Natural killer cell (primary cell): Measurements from ENCODE around the gene PAMR1. TPM values are rescaled to one million over a fixed set of nuclear protein-coding genes. Genes with fewer than 3 reads are reported as not detected.

Source experiments
- ATAC-seq, 3 donors: fragments of 150-1000 bp in 2 of 3; fragments of 200-7000 bp in 1 of 3; cut with Tn5 transposase; 1 replicate in 1 of 3; 2 replicates in 2 of 3; pipeline ENCODE4 v1.10.0; 2021; ENCODE audit warnings: mild to moderate bottlenecking in 2 of 3, moderate library complexity in 2 of 3
- DNase-seq, 2 donors: peaks; one replicate each; pipeline versions ENCODE4 v3.0.0 to v3.0.0-alpha.2; 2013 to 2021; ENCODE audit warnings: mixed read lengths in 1 of 2
- H3K27ac ChIP-seq: one replicate; pipeline ENCODE4 v1.5.1; 2013; ENCODE audit warnings: mild to moderate bottlenecking, low read length
- H3K27me3 ChIP-seq: one replicate; pipeline ENCODE4 v1.6.1; 2013; ENCODE audit warnings: low read length; ENCODE audit not compliant: control insufficient read depth, insufficient read depth
- H3K36me3 ChIP-seq: one replicate; pipeline ENCODE4 v1.6.1; 2013; ENCODE audit warnings: low read length; ENCODE audit not compliant: control insufficient read depth, insufficient read depth
- H3K4me1 ChIP-seq: one replicate; pipeline ENCODE4 v1.6.1; 2013; ENCODE audit warnings: low read length; ENCODE audit not compliant: control insufficient read depth, insufficient read depth
- H3K4me3 ChIP-seq: one replicate; pipeline ENCODE4 v1.5.1; 2013; ENCODE audit warnings: low read length
- H3K9me3 ChIP-seq: one replicate; pipeline ENCODE4 v1.6.1; 2013; ENCODE audit warnings: low read length; ENCODE audit not compliant: control insufficient read depth, insufficient read depth
- H3K27ac Mint-ChIP-seq, 2 donors: one replicate each; pipeline ENCODE4 v1.8.0; 2022; ENCODE audit warnings: mild to moderate bottlenecking in 2 of 2, mixed read lengths in 2 of 2, moderate library complexity in 1 of 2
- H3K27me3 Mint-ChIP-seq, 2 donors: one replicate each; pipeline ENCODE4 v1.8.0; 2022; ENCODE audit warnings: low read depth in 2 of 2, mixed read lengths in 2 of 2
- H3K36me3 Mint-ChIP-seq: one replicate; pipeline ENCODE4 v1.8.0; 2022; ENCODE audit warnings: mixed read lengths
- H3K4me1 Mint-ChIP-seq, 2 donors: one replicate each; pipeline ENCODE4 v1.8.0; 2022; ENCODE audit warnings: mixed read lengths in 2 of 2
- H3K4me3 Mint-ChIP-seq: one replicate; pipeline ENCODE4 v1.8.0; 2022; ENCODE audit warnings: mild to moderate bottlenecking, moderate library complexity, mixed read lengths
- H3K9me3 Mint-ChIP-seq, 2 donors: one replicate each; pipeline ENCODE4 v1.8.0; 2022; ENCODE audit warnings: mixed read lengths in 2 of 2
- WGBS: methylation state at CpG from one replicate; pipeline ENCODE4 v1.1.7; 2013; ENCODE audit warnings: missing lambda C conversion rate; ENCODE audit not compliant: insufficient coverage; 5-methylcytosine and 5-hydroxymethylcytosine counted together
- intact Hi-C: fragments of 100-400 bp; cut with micrococcal nuclease; formaldehyde crosslinking; loops from one replicate; pipeline ENCODE4 v1.14.2; 2022
- total RNA-seq, 4 donors: library from RNA; stranded (reverse); fragments of 120-200 nt in 1 of 4; gene quantifications; one replicate each; pipeline versions ENCODE4 v1.2.3 to v1.2.4, GENCODE V29; 2013 to 2022
- TF ChIP-seq, protein P1 (sequence below): fragments of 200-600 bp; IDR thresholded peaks from one replicate; pipeline ENCODE4 v1.8.0; 2022; ENCODE audit warnings: antibody characterized with exemption

Gene PAMR1
- total RNA-seq, 3 donors from 2014 or later (not counting 1 experiment from before 2014, with no cell fraction given) = not detected

DNA sequence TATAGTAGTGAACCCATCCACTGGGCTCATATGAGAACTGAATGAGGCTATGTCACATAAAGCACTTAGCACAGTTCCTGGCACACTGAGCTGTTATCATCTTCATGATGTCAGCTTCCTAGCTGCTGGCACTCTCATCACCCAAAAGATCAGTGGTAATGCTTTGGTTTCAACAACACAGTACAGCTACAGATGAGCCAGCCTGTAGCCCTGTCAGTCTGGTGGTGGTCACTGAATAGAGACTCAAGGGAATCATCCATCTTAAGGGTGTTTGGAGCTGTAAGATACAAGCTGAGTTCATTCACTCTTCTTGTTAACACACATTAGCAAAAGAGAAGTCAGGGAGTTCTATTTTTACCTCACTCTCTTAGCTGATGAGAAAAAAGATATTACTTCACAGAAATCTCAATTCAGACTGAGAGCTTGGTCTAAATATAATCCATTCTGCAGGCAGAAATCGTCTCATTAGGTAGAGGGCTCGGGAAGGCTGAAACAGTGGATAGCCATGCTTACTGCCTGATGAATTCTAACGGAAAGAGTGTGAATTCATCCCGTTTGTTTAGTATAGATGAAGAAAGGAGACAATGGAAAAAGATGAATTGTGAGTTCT is 99.7 kb downstream of the PAMR1 start:
- WGBS = 67% methylated on average over 4 of the region's 4 CpGs
- H3K27me3 ChIP-seq = peaks cover 18% of the 10 kb centered on the region
- peaks cover 42 to 92% of the 10 kb centered on the region in 2 donors for H3K27me3 Mint-ChIP-seq

GRCh38 chr11:35424157-35424940 is 101.1 kb downstream of the PAMR1 start:
- no peaks in the 10 kb centered on the region for H3K36me3 Mint-ChIP-seq
- DNase-seq (no peak), ATAC-seq (no peak)
- Histone ChIP-seq H3K4me3 (no peak overlapping the region), H3K27me3 (peaks cover 22% of the 10 kb centered on the region), H3K4me1 (peaks cover 10% of the 10 kb centered on the region), H3K9me3 (no peaks in the 10 kb centered on the region), H3K27ac (no peak overlapping the region), H3K36me3 (no peaks in the 10 kb centered on the region)
- intact Hi-C loops = no loop called here
- no peak overlapping the region for H3K27ac Mint-ChIP-seq
- peaks cover 43 to 84% of the 10 kb centered on the region in 2 donors for H3K27me3 Mint-ChIP-seq
- H3K4me1 Mint-ChIP-seq = no peaks in the 10 kb centered on the region
- 50% methylated on average over 3 of the region's 4 CpGs for WGBS
- H3K4me3 Mint-ChIP-seq = no peak overlapping the region
- TF ChIP-seq, protein P1, sequence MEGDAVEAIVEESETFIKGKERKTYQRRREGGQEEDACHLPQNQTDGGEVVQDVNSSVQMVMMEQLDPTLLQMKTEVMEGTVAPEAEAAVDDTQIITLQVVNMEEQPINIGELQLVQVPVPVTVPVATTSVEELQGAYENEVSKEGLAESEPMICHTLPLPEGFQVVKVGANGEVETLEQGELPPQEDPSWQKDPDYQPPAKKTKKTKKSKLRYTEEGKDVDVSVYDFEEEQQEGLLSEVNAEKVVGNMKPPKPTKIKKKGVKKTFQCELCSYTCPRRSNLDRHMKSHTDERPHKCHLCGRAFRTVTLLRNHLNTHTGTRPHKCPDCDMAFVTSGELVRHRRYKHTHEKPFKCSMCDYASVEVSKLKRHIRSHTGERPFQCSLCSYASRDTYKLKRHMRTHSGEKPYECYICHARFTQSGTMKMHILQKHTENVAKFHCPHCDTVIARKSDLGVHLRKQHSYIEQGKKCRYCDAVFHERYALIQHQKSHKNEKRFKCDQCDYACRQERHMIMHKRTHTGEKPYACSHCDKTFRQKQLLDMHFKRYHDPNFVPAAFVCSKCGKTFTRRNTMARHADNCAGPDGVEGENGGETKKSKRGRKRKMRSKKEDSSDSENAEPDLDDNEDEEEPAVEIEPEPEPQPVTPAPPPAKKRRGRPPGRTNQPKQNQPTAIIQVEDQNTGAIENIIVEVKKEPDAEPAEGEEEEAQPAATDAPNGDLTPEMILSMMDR = no peak
- H3K9me3 Mint-ChIP-seq = no peaks in the 10 kb centered on the region

More for the DNA sequence above, 99.7 kb downstream of the PAMR1 start:
- ATAC-seq (no peak), DNase-seq (no peak)
- H3K4me1 Mint-ChIP-seq = no peaks in the 10 kb centered on the region
- H3K4me1 ChIP-seq = no peaks in the 10 kb centered on the region
- no peak overlapping the region for H3K4me3 ChIP-seq
- no peaks in the 10 kb centered on the region for H3K9me3 Mint-ChIP-seq
- no peak overlapping the region for H3K27ac Mint-ChIP-seq
- intact Hi-C loops = no loop called here
- H3K36me3 Mint-ChIP-seq = no peaks in the 10 kb centered on the region
- H3K36me3 ChIP-seq = no peaks in the 10 kb centered on the region
- TF ChIP-seq, protein P1 = no peak
- no peaks in the 10 kb centered on the region for H3K9me3 ChIP-seq
- no peak overlapping the region for H3K27ac ChIP-seq
- no peak overlapping the region for H3K4me3 Mint-ChIP-seq

- intact Hi-C loops = no loop called here
- H3K4me1 Mint-ChIP-seq = peaks cover 0 to 5% of the 10 kb centered on the region in 2 donors
- TF ChIP-seq, protein P1 = no peak
- 8% methylated on average over 17 of the region's 17 CpGs for WGBS
- H3K9me3 Mint-ChIP-seq = no peaks in the 10 kb centered on the region
- no peaks in the 10 kb centered on the region for H3K36me3 ChIP-seq
- H3K27ac Mint-ChIP-seq = no peak overlapping the region
- peaks cover 60 to 80% of the 10 kb centered on the region in 2 donors for H3K27me3 Mint-ChIP-seq
- DNase-seq (no peak), ATAC-seq (no peak)
- no peak overlapping the region for H3K27ac ChIP-seq
- peaks cover 11% of the 10 kb centered on the region for H3K4me1 ChIP-seq
- H3K9me3 ChIP-seq = no peaks in the 10 kb centered on the region
- peaks cover 39% of the 10 kb centered on the region for H3K27me3 ChIP-seq
- no peaks in the 10 kb centered on the region for H3K36me3 Mint-ChIP-seq
- no peak overlapping the region for H3K4me3 ChIP-seq
- no peak overlapping the region for H3K4me3 Mint-ChIP-seq
Measured at GRCh38 chr11:35420371-35420770, 105.0 kb downstream of the PAMR1 start.
